ENCODE results near the gene RPL39. TPM values are rescaled to one million over a fixed set of nuclear protein-coding genes. Genes with fewer than 3 reads are reported as not detected.

Gene RPL39
- total and polyA plus RNA-seq, 2 of the 8 experiments (the other 6 are each of a cell fraction or from before 2014, with no cell fraction given), result 1,942 to 2,394 TPM

DNA sequence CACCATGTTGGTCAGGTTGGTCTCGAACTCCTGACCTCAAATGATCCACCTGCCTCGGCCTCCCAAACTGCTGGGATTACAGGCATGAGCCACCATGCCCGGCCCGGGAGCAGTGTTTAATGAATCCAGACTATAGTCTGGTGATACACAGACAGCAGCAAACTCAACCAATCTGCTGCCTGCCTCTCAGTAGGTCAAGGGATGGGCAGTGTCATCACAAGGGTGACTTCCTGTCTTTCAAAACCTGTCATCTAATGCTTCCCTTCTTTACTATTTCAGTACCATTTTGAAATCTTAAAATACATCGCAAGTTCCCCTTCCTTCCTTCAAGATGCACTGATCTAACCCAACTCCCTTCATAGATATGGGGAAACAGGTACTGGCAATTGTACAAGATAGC lies 8.4 kb downstream of the RPL39 start:
- H4K8ac ChIP-seq (ENCODE audit: extremely low read depth, insufficient read depth, low read length), result no peak overlapping the region
- H2AFZ ChIP-seq (ENCODE audit: low read length), result no peak overlapping the region
- no peak overlapping the region for H3K4me3 ChIP-seq (ENCODE audit: extremely low read depth in 1 of 4, insufficient read depth in 2 of 4, low read depth in 3 of 4, low read length in 4 of 4)
- no peak overlapping the region for H2BK5ac ChIP-seq (ENCODE audit: low read depth, low read length)
- H3K27ac ChIP-seq (ENCODE audit: low read depth, low read length), result no peak overlapping the region
- H2BK120ac ChIP-seq (replicated peaks; ENCODE audit: low read depth, low read length), result no peak overlapping the region
- H3K36me3 ChIP-seq (ENCODE audit: control insufficient read depth in 2 of 4, insufficient read depth in 4 of 4, low read length in 3 of 4), result peaks cover 0 to 50% (median 21%) of the 10 kb centered on the region in 4 experiments; a peak in 6 of 8 replicates
- DNase-seq (ENCODE audit: low read depth in 1 of 2, low spot score in 2 of 2) (no peak), FAIRE-seq (no peak)
- no peak overlapping the region for H3K9ac ChIP-seq (replicated peaks in 1 of 4; ENCODE audit: extremely low read depth in 1 of 4, low read depth in 3 of 4, low read length in 3 of 4)
- peaks cover 8 to 15% of the 10 kb centered on the region in 2 experiments for H4K20me1 ChIP-seq (replicated peaks in 1 of 2; ENCODE audit: control insufficient read depth in 1 of 2, insufficient read depth in 2 of 2, low read length in 2 of 2)
- H3K79me1 ChIP-seq (ENCODE audit: low read depth, low read length), result no peaks in the 10 kb centered on the region
- no peak overlapping the region for H4K91ac ChIP-seq (replicated peaks; ENCODE audit: insufficient read length, low read length)
- 89% methylated on average over 2 of the region's 5 CpGs; no CpG with 5 or more reads in 1 of the 2 experiments for WGBS, 2 experiments (ENCODE audit: extremely low coverage in 1 of 2, insufficient coverage in 1 of 2, insufficient read length in 1 of 2, insufficient replicate concordance in 2 of 2, low coverage in 1 of 2, low lambda C conversion rate in 2 of 2, missing lambda C conversion rate in 1 of 2)
- no peak overlapping the region for H2BK20ac ChIP-seq (ENCODE audit: low read length)
- ChIA-PET CTCF (ENCODE audit: partially characterized antibody) (interaction anchor here (0.6 to 1.3 kb wide), 3 partner anchors 12 to 158 kb away, joined by 3 to 4 read pairs (median 4); no protein-coding TSS in a partner anchor), POLR2A (ENCODE audit: partially characterized antibody) (interaction anchor here (0.9 to 5.1 kb wide), 2 partner anchors 8 to 9 kb away, joined by 5 to 31 read pairs; partner anchors contain the start of gene RPL39)
- no peak overlapping the region for H3K23ac ChIP-seq (ENCODE audit: insufficient read length)
- H3K79me2 ChIP-seq (ENCODE audit: control insufficient read depth in 1 of 2, insufficient read depth in 2 of 2, low read length in 2 of 2), result peaks cover 0 to 24% of the 10 kb centered on the region in 2 experiments; a peak in 3 of 4 replicates
- H3K4me2 ChIP-seq (ENCODE audit: insufficient read depth in 1 of 2, low read depth in 2 of 2, low read length in 2 of 2), result no peak overlapping the region
- no peaks in the 10 kb centered on the region for H3K9me3 ChIP-seq (ENCODE audit: insufficient read depth in 2 of 2, low read depth in 1 of 2, low read length in 1 of 2)
- H2BK15ac ChIP-seq (ENCODE audit: low read length), result no peak overlapping the region
- H3K4ac ChIP-seq (replicated peaks; ENCODE audit: insufficient read length, low read depth, low read length), result no peak overlapping the region
- no peak overlapping the region for H2BK12ac ChIP-seq (ENCODE audit: low read depth, low read length)
- no peaks in the 10 kb centered on the region for H3K23me2 ChIP-seq (ENCODE audit: low read depth, low read length)
- TF ChIP-seq, protein P1, sequence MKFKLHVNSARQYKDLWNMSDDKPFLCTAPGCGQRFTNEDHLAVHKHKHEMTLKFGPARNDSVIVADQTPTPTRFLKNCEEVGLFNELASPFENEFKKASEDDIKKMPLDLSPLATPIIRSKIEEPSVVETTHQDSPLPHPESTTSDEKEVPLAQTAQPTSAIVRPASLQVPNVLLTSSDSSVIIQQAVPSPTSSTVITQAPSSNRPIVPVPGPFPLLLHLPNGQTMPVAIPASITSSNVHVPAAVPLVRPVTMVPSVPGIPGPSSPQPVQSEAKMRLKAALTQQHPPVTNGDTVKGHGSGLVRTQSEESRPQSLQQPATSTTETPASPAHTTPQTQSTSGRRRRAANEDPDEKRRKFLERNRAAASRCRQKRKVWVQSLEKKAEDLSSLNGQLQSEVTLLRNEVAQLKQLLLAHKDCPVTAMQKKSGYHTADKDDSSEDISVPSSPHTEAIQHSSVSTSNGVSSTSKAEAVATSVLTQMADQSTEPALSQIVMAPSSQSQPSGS (IDR thresholded peaks at IDR 0.05; ENCODE audit: low read length), result no peak
- no peak for TF ChIP-seq JUN (IDR thresholded peaks at IDR 0.05; ENCODE audit: low read depth, low read length)
- no peak for TF ChIP-seq CREB1 (IDR thresholded peaks at IDR 0.05)
- no peak for TF ChIP-seq CEBPB (IDR thresholded peaks at IDR 0.05; ENCODE audit: low read depth, low read length)
- TF ChIP-seq GTF2F1 (IDR thresholded peaks at IDR 0.05; ENCODE audit: borderline replicate concordance, low read depth, low read length), result no peak
- no peak for TF ChIP-seq JUND (IDR thresholded peaks at IDR 0.05; ENCODE audit: low read length)
- TF ChIP-seq SP4 (IDR thresholded peaks at IDR 0.05; ENCODE audit: low read length), result no peak
- no peak for TF ChIP-seq NANOG (IDR thresholded peaks at IDR 0.05; ENCODE audit: insufficient read depth, low read depth, low read length, poor library complexity, severe bottlenecking)
- TF ChIP-seq EGR1 (IDR thresholded peaks at IDR 0.05; ENCODE audit: borderline replicate concordance, low read depth, low read length), result no peak
- no peak overlapping the region for H3K56ac ChIP-seq (replicated peaks; ENCODE audit: insufficient read length, low read depth, low read length)
- H3K14ac ChIP-seq (ENCODE audit: insufficient read length), result no peak overlapping the region
- no peaks in the 10 kb centered on the region for H3K4me1 ChIP-seq (replicated peaks in 1 of 4; ENCODE audit: control insufficient read depth in 3 of 4, insufficient read depth in 4 of 4, low read length in 3 of 4)
- H2AK5ac ChIP-seq (ENCODE audit: low read depth, low read length), result no peak overlapping the region
- no peak overlapping the region for H4K5ac ChIP-seq (ENCODE audit: insufficient read length, low read depth, low read length)
- no peaks in the 10 kb centered on the region for H3K27me3 ChIP-seq (replicated peaks in 1 of 4; ENCODE audit: control insufficient read depth in 3 of 4, extremely low read depth in 1 of 4, insufficient read depth in 3 of 4, low read length in 3 of 4)
- no peak overlapping the region for H3K18ac ChIP-seq (ENCODE audit: extremely low read depth, low read length)
